Activated CD8-positive, alpha-beta T cell treated with anti-CD3 and anti-CD28 coated beads, Interleukin-2, amount 10 ng/mL, durations not matched to agents 7 days and 5 days (primary cell): ENCODE data around the gene ERVMER34-1. TPM values are rescaled to one million over a fixed set of nuclear protein-coding genes. Genes with fewer than 3 reads are reported as not detected.

ENCODE experiments used
- ATAC-seq: fragments of 150-1000 bp; cut with Tn5 transposase; one replicate; pipeline ENCODE4 v1.10.0; 2021; ENCODE audit warnings: moderate library complexity
- CTCF ChIA-PET: fragments of 350-600 bp; sonication (Branson Sonifier 250); formaldehyde crosslinking; loops from one replicate; lab custom pipeline; 2021; ENCODE audit warnings: antibody characterized with exemption; lab: Charles Lee
- POLR2A ChIA-PET: fragments of 350-600 bp; sonication (Branson Sonifier 250); formaldehyde crosslinking; loops from one replicate; lab custom pipeline; 2021; ENCODE audit warnings: antibody characterized with exemption; lab: Charles Lee
- DNase-seq: peaks from one replicate; pipeline ENCODE4 v3.0.0-alpha.2; 2020
- H3K27ac Mint-ChIP-seq: one replicate; pipeline ENCODE4 v1.8.0; 2021; ENCODE audit warnings: mild to moderate bottlenecking, mixed read lengths
- H3K27me3 Mint-ChIP-seq: one replicate; pipeline ENCODE4 v1.8.0; 2021; ENCODE audit warnings: low read depth, mixed read lengths
- H3K36me3 Mint-ChIP-seq: one replicate; pipeline ENCODE4 v1.8.0; 2021; ENCODE audit warnings: low read depth, mixed read lengths
- H3K4me1 Mint-ChIP-seq: one replicate; pipeline ENCODE4 v1.8.0; 2021; ENCODE audit warnings: low read depth, mixed read lengths
- H3K4me3 Mint-ChIP-seq: one replicate; pipeline ENCODE4 v1.8.0; 2021; ENCODE audit warnings: mild to moderate bottlenecking, mixed read lengths
- H3K9me3 Mint-ChIP-seq: one replicate; pipeline ENCODE4 v1.8.0; 2022; ENCODE audit warnings: mixed read lengths; ENCODE audit not compliant: insufficient read depth
- total RNA-seq, 2 experiments: library from RNA; stranded (reverse); gene quantifications; one replicate each; pipeline ENCODE4 v1.2.3, GENCODE V29; 2021

ERVMER34-1 gene
- total RNA-seq, 2 experiments from 2014 or later = not detected

DNA sequence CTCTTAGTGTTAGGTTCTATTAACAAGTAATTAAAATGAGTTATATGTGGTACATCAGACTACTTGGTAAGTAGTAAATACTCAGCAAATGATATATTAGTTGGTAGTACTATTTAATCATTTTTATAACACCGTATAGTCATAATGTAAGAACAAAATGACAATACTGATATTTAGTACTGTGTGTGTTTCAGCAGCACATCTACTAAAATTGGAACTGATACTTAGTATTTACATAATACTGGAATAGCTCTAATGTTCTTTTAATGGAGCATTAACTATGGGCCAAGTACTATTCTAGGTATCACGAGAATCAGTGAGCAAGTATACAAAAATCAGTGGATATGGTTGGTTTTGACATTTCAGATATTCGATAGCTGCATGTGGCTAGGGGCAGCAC is 35.3 kb downstream of the ERVMER34-1 start:
- ChIA-PET CTCF (no interaction called here), POLR2A (no interaction called here)
- H3K27ac Mint-ChIP-seq = no peak overlapping the region
- H3K4me3 Mint-ChIP-seq = no peak overlapping the region
- H3K36me3 Mint-ChIP-seq = peaks cover 63% of the 10 kb centered on the region
- peaks cover under 1% of the 10 kb centered on the region for H3K27me3 Mint-ChIP-seq
- ATAC-seq (no peak), DNase-seq (no peak)
- H3K9me3 Mint-ChIP-seq = no peaks in the 10 kb centered on the region
- peaks cover 41% of the 10 kb centered on the region for H3K4me1 Mint-ChIP-seq

DNA sequence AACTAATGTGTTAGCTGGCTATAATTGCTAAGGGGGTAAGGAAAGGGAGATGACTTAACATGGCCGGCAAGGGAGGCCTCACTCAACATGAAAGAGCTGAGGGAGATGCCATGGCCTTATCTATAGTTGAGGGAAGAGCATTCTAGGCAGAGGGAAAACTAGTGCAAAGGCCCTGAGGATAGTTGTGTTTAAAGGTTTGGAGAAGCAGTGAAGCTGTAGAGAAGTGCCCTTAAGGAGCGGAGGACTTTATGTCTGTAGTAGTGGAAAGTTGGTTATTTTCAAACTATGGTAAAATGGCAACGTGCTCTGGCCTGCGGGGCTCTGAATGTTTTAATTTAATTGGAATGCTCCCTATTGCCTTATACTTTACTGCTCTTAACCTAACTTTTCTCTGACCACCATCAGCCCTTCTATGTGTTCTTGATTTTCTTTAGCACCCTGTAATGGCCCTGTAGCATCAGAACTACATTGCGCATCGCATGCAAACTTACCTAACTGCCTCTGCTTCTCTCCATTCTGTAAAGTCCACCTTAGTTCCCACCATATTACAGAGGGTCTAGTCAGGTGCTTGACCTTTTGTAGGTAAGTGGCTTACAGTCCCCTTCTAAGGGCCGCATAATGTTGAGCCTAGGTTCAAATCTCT is 35.8 kb downstream of the ERVMER34-1 start:
- ATAC-seq (no peak), DNase-seq (no peak)
- H3K9me3 Mint-ChIP-seq = no peaks in the 10 kb centered on the region
- H3K27me3 Mint-ChIP-seq = peaks cover 3% of the 10 kb centered on the region
- H3K4me3 Mint-ChIP-seq = peak overlapping the region; percentile 95
- H3K27ac Mint-ChIP-seq = peak overlapping the region; percentile 43
- ChIA-PET POLR2A (no interaction called here), CTCF (no interaction called here)
- H3K4me1 Mint-ChIP-seq = peaks cover 46% of the 10 kb centered on the region
- H3K36me3 Mint-ChIP-seq = peaks cover 59% of the 10 kb centered on the region

DNA sequence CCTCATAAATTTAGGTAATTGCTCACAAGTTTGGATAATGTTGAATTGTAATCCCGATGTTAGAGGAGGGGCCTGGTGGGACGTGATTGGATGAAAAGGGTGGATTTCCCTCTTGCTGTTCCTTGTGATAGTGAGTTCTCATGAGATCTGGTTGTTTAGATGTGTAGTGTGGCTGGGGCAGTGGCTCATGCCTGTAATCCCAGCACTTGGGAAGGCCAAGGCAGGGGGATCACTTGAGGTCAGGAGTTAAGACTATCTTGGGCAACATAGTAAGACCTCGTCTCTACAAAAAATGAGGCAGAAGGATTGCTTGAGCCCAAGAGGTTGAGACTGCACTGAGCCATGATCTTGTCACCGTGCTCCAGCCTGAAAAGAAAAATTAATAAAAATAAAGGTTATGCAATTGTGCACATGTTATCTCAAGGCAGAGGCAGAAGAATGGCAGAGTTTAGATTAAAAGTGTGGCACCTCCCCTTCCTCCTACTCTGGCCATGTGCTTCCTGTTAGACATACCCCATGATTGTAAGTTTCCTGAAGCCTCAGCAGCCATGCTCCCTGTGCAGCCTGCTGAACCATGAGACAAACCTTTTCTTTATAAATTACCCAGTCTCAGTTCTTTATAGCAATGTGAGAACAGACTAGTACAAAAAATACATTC is 36.5 kb downstream of the ERVMER34-1 start:
- H3K9me3 Mint-ChIP-seq = no peaks in the 10 kb centered on the region
- peak overlapping the region; percentile 43 for H3K27ac Mint-ChIP-seq
- ATAC-seq = no peak
- peaks cover 46% of the 10 kb centered on the region for H3K4me1 Mint-ChIP-seq
- DNase-seq = no peak
- peaks cover 3% of the 10 kb centered on the region for H3K27me3 Mint-ChIP-seq
- H3K4me3 Mint-ChIP-seq = peak overlapping the region; percentile 95
- POLR2A ChIA-PET = no interaction called here
- CTCF ChIA-PET = no interaction called here
- peaks cover 54% of the 10 kb centered on the region for H3K36me3 Mint-ChIP-seq

DNA sequence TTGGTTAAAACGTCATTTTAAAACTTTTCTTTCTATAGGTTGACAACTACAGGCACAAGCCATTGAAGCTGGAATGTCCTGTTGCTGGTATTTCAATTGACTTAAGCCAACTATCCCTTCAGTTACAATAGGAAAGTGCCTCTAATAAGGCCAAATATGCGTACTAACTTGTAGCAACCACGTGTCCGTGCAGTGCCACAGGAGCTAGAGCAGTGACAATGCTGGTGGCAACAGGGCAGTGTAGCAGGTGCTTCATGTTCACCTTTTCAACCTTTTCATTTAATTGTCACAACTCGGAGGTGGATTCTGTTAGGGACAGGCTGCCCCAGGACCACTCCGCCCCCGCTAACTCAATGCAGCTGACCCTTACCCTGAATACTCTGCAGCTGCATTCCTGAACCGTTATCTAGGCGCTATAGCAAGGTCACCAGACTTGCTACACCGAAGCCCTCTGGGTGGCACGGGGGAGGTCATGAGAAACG is 37.7 kb downstream of the ERVMER34-1 start:
- ChIA-PET CTCF (interaction anchor here (1.2 to 1.8 kb wide), 3 partner anchors 9 to 270 kb away, joined by 3 to 4 read pairs (median 4); no protein-coding TSS in a partner anchor), POLR2A (interaction anchor here (0.9 to 3.3 kb wide), 3 partner anchors 9 to 54 kb away, joined by 3 to 80 read pairs (median 25); partner anchors contain the start of gene USP46)
- Mint-ChIP-seq H3K9me3 (no peaks in the 10 kb centered on the region), H3K4me1 (peaks cover 46% of the 10 kb centered on the region), H3K4me3 (peak overlapping the region; percentile 95), H3K27ac (peak overlapping the region; percentile 97), H3K27me3 (peaks cover 8% of the 10 kb centered on the region), H3K36me3 (peaks cover 47% of the 10 kb centered on the region)
- no peak for ATAC-seq
- DNase-seq = no peak

DNA sequence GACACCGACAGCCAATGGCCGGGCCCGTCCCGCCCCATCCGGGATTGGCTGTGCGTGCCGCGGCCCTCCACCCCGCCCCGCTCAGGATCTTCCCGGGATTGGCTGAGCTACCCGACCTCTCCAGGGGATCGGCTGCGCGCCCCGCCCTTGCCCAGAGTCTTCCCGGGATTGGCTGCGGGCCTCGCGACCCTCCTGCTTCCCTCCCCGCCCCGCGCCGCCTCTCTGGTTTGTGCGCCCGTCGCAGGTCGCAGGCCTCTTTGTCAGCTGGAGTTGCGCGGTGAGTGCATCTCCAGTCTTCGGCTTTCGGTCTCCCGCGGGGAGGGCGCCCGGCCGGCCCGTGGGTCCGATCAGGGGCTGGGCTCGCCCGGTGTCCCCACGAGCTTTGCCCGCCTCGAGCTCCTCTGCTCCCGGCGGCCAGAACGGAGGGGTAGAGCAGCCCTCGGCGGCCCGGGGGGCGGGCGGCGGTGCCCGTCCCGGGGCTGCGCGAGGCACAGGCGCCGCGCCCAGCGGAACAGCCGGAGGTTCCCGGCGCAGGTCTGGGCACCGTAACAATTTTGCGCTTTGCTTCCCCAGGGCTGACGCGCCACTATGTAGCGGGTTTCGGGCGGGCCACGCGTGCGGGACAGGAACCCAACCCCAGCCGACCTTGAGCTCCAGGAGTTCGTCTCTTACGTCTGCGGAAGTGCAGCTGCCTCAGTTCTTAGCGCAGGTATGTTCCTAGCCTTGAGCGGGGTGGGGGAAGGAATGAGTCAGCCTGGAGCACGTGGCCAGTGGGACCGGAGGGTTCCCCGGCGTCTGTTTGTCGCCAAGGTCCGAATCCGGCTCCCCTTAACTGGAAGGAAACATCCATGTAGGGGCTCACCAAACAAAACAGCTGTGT is 38.7 kb downstream of the ERVMER34-1 start:
- ChIA-PET CTCF (interaction anchor here (0.7 to 1.8 kb wide), 5 partner anchors 10 to 271 kb away, joined by 3 to 4 read pairs (median 4); no protein-coding TSS in a partner anchor), POLR2A (interaction anchor here (0.6 to 3.3 kb wide), 11 partner anchors 10 to 301 kb away, joined by 3 to 80 read pairs (median 3); partner anchors contain the start of gene USP46)
- ATAC-seq = peak; percentile 97
- Mint-ChIP-seq H3K36me3 (peaks cover 41% of the 10 kb centered on the region), H3K4me1 (peaks cover 46% of the 10 kb centered on the region), H3K27ac (peak overlapping the region; percentile 97), H3K4me3 (peak overlapping the region; percentile 95), H3K9me3 (no peaks in the 10 kb centered on the region), H3K27me3 (peaks cover 8% of the 10 kb centered on the region)
- peak; percentile 98 for DNase-seq

DNA sequence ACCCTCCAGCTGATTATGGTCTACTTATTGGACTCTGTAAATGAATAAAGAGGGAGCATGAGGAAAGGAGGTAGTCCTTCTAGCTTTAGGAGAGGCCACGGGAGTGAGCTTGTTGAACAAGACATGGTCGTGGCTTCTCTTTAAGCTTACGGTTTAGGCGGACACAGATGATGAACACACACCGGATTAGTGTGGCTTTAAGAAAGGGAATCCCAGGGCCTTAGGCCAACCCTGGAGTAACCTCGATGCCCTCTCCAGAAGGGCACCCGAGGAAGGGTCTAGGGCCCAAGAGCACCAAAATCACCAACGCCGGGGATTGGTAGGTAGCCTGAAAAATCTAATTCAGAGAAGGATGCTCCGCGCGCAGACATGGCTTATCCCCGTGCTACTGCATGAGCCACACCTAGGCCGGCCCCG is 39.4 kb downstream of the ERVMER34-1 start:
- no peaks in the 10 kb centered on the region for H3K9me3 Mint-ChIP-seq
- peak overlapping the region; percentile 69 for H3K4me3 Mint-ChIP-seq
- DNase-seq (no peak), ATAC-seq (no peak)
- peaks cover 40% of the 10 kb centered on the region for H3K36me3 Mint-ChIP-seq
- CTCF ChIA-PET = interaction anchor here (1.0 to 1.7 kb wide), 3 partner anchors 14 to 271 kb away, joined by 3 to 4 read pairs (median 4); no protein-coding TSS in a partner anchor
- peaks cover 46% of the 10 kb centered on the region for H3K4me1 Mint-ChIP-seq
- H3K27me3 Mint-ChIP-seq = peaks cover 8% of the 10 kb centered on the region
- peak overlapping the region; percentile 77 for H3K27ac Mint-ChIP-seq
- POLR2A ChIA-PET = interaction anchor here (0.6 to 3.3 kb wide), 9 partner anchors 11 to 665 kb away, joined by 3 to 80 read pairs (median 3); partner anchors contain the start of gene USP46

DNA sequence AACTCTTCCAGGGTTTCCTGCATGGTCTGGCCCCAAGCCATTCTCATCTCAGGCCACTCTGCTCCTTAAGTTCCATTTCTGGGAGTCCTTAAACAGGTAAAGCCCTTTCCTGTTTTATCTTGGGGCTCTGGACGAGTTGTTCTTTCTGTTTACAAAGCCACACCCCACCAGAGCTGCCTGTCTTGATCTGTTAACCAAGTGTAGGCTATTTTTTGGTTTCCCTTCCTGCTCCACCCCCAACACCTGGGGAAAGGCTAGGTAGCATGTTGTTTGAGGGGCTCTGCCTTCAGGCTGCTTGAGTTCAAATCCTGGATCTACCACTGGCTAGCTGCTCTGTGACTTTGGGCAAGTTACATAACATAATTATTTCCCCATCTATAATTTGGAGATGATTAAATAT is 40.0 kb downstream of the ERVMER34-1 start:
- H3K36me3 Mint-ChIP-seq = peaks cover 34% of the 10 kb centered on the region
- peak overlapping the region; percentile 77 for H3K27ac Mint-ChIP-seq
- DNase-seq (no peak), ATAC-seq (no peak)
- POLR2A ChIA-PET = interaction anchor here (0.6 to 3.3 kb wide), 4 partner anchors 11 to 666 kb away, joined by 3 to 80 read pairs (median 14); partner anchors contain the start of gene USP46
- CTCF ChIA-PET = interaction anchor here (1.6 kb wide), 1 partner anchor 15 kb away, joined by 4 read pairs; no protein-coding TSS in a partner anchor
- H3K27me3 Mint-ChIP-seq = peaks cover 8% of the 10 kb centered on the region
- H3K9me3 Mint-ChIP-seq = no peaks in the 10 kb centered on the region
- peaks cover 46% of the 10 kb centered on the region for H3K4me1 Mint-ChIP-seq
- H3K4me3 Mint-ChIP-seq = peak overlapping the region; percentile 38

DNA sequence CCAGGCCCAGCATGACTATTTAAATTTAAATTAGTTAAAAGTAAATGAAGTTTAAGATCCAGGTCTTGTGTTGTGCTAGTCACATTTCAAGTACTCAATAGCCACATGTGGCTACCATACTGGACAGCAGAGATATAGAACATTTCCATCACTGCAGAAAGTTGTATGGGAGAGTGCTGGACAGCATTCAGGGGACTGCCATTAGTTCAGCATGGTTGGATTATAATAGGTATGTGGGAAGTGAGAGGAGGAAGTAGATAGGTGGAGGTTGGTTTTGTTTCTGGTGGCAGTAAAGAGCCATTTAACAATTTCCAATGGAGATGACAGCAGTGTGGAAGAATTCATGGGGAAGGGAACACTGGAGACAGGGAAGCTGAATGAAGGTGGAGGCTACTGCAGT is 42.1 kb downstream of the ERVMER34-1 start:
- Mint-ChIP-seq H3K36me3 (peaks cover 14% of the 10 kb centered on the region), H3K27me3 (peaks cover 12% of the 10 kb centered on the region), H3K9me3 (no peaks in the 10 kb centered on the region), H3K27ac (no peak overlapping the region), H3K4me3 (no peak overlapping the region), H3K4me1 (peaks cover 27% of the 10 kb centered on the region)
- ATAC-seq (no peak), DNase-seq (no peak)
- CTCF ChIA-PET = no interaction called here
- POLR2A ChIA-PET = no interaction called here

DNA sequence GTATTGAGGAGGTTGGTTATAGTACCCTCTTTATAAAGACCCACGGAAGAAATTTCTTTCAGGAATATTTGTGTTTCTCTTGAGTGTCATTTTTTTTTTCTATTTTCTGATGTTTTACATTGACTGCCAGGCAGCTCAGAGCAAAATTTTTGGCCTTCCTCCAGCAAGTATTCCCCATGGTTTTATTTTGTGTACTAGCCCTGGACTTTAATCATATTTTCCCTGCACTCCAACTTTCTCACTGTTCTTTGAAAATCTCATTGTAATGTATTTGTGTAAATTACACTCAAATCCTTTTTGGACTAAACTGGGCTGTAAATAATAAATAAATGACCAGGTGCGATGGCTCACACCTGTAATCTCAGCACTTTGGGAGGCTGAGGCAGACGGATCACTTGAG is 46.6 kb downstream of the ERVMER34-1 start:
- Mint-ChIP-seq H3K27me3 (peaks cover 12% of the 10 kb centered on the region), H3K4me1 (no peaks in the 10 kb centered on the region), H3K4me3 (no peak overlapping the region), H3K27ac (no peak overlapping the region), H3K9me3 (no peaks in the 10 kb centered on the region), H3K36me3 (no peaks in the 10 kb centered on the region)
- no peak for ATAC-seq
- ChIA-PET POLR2A (no interaction called here), CTCF (no interaction called here)
- no peak for DNase-seq

DNA sequence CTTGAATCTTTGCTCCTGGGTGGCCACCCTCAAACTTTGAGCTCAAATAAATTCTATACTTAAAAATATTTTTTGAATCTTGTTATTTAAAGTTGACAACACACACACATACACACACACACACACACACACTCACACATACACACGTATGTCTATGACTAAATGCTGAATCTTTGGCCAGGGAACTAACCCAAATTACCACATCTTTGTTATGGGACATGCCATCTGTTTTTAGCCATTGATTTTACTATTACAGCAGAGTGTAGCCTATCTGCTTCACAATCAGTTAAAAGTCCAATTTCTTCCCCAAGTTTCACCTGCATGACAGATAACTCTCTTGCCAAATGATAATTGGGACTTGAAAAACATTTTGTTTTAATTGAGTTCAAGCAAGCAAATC is 47.1 kb downstream of the ERVMER34-1 start:
- Mint-ChIP-seq H3K9me3 (no peaks in the 10 kb centered on the region), H3K27me3 (peaks cover 8% of the 10 kb centered on the region), H3K36me3 (no peaks in the 10 kb centered on the region), H3K4me1 (no peaks in the 10 kb centered on the region), H3K27ac (no peak overlapping the region), H3K4me3 (no peak overlapping the region)
- no peak for ATAC-seq
- DNase-seq = no peak
- CTCF ChIA-PET = no interaction called here
- POLR2A ChIA-PET = no interaction called here

DNA sequence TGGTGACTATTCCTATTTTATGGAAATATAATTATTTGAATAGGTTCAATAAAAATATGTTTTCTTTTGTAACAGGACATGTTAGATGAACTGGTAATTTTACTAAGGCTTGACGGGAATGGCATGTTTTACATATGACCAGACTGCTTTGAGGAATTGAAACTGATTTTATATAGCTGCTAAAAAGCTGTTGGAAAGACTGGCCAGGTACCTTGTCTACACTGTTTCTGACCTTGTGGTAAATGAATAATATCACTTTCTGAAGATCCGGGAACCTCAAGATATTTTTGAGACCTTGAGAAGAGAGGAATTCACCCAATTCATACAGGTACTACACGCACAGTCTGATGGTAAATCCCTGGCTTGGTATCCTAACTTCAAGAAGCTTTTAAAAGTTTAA is 50.0 kb downstream of the ERVMER34-1 start:
- ChIA-PET CTCF (no interaction called here), POLR2A (no interaction called here)
- H3K27me3 Mint-ChIP-seq = peaks cover 20% of the 10 kb centered on the region
- peaks cover 4% of the 10 kb centered on the region for H3K4me1 Mint-ChIP-seq
- no peak for DNase-seq
- no peak overlapping the region for H3K4me3 Mint-ChIP-seq
- H3K9me3 Mint-ChIP-seq = no peaks in the 10 kb centered on the region
- H3K36me3 Mint-ChIP-seq = no peaks in the 10 kb centered on the region
- H3K27ac Mint-ChIP-seq = no peak overlapping the region
- no peak for ATAC-seq
